IMR-90 (cell line): ENCODE measurements around the gene CYB5B. TPM values are rescaled to one million over a fixed set of nuclear protein-coding genes. Genes with fewer than 3 reads are reported as not detected.

ENCODE experiments used
- ATAC-seq: fragments of 200-7000 bp; cut with Tn5 transposase; 2 replicates; pipeline ENCODE4 v1.9.1; 2020; ENCODE audit warnings: low read depth, mild to moderate bottlenecking, moderate library complexity
- BruUV-seq: library from RNA; stranded (reverse); fragments of 400-500 nt; replicated peaks from 2 replicates; lab custom pipeline; 2021; lab: Mats Ljungman, UMichigan
- CTCF ChIA-PET: fragments of 300-600 bp; formaldehyde crosslinking; extraction: SDS; loops from one replicate; lab custom pipeline; 2021; ENCODE audit warnings: antibody characterized with exemption; lab: Yijun Ruan, JAX
- POLR2A ChIA-PET: fragments of 300-600 bp; sonication (Branson Sonifier 250); formaldehyde crosslinking; loops from one replicate; lab custom pipeline; 2022; ENCODE audit warnings: antibody characterized with exemption; ENCODE audit not compliant: unreplicated experiment; lab: Charles Lee
- DNase-seq: peaks from one replicate; pipeline ENCODE4 v3.0.0; 2013
- H2AFZ ChIP-seq: replicated peaks from 2 replicates; pipeline ENCODE3; 2013; ENCODE audit warnings: low read length, mild to moderate bottlenecking; ENCODE audit not compliant: poor library complexity
- H2AK5ac ChIP-seq: 2 replicates; pipeline ENCODE4 v1.6.1; 2013; ENCODE audit warnings: low read depth, low read length, inconsistent platforms
- H2AK9ac ChIP-seq: replicated peaks from 2 replicates; pipeline ENCODE3; 2013; ENCODE audit warnings: mild to moderate bottlenecking, low read depth, low read length, moderate library complexity; ENCODE audit not compliant: poor library complexity
- H2BK120ac ChIP-seq: 2 replicates; pipeline ENCODE4 v1.6.1; 2013; ENCODE audit warnings: low read depth, low read length, inconsistent platforms
- H2BK15ac ChIP-seq: 3 replicates; pipeline ENCODE4 v1.6.1; 2013; ENCODE audit warnings: low read depth, low read length, inconsistent platforms
- H2BK20ac ChIP-seq: 2 replicates; pipeline ENCODE4 v1.6.1; 2013; ENCODE audit warnings: low read depth, mild to moderate bottlenecking, inconsistent platforms, low read length, moderate library complexity
- H2BK5ac ChIP-seq: 2 replicates; pipeline ENCODE4 v1.6.1; 2013; ENCODE audit warnings: mild to moderate bottlenecking, low read depth, low read length, inconsistent platforms; ENCODE audit not compliant: poor library complexity, severe bottlenecking
- H3K14ac ChIP-seq: replicated peaks from 2 replicates; pipeline ENCODE4 v1.6.1; 2013; ENCODE audit warnings: low read depth, low read length, inconsistent platforms
- H3K18ac ChIP-seq: 2 replicates; pipeline ENCODE4 v1.6.1; 2013; ENCODE audit warnings: low read depth, low read length, control low read depth
- H3K23ac ChIP-seq: 2 replicates; pipeline ENCODE4 v1.6.1; 2013; ENCODE audit warnings: low read depth, low read length, inconsistent platforms
- H3K27ac ChIP-seq: 2 replicates; pipeline ENCODE4 v1.5.1; 2013; ENCODE audit warnings: mild to moderate bottlenecking, control low read depth, low read length; ENCODE audit not compliant: insufficient read depth
- H3K27me3 ChIP-seq: 2 replicates; pipeline ENCODE4 v1.6.1; 2013; ENCODE audit warnings: low read length; ENCODE audit not compliant: control insufficient read depth, insufficient read depth
- H3K36me3 ChIP-seq: 2 replicates; pipeline ENCODE4 v1.6.1; 2013; ENCODE audit warnings: low read length, mixed read lengths; ENCODE audit not compliant: control insufficient read depth, insufficient read depth
- H3K4ac ChIP-seq: 2 replicates; pipeline ENCODE4 v1.6.1; 2013; ENCODE audit warnings: low read depth, low read length, inconsistent platforms
- H3K4me1 ChIP-seq: 2 replicates; pipeline ENCODE4 v1.6.1; 2013; ENCODE audit warnings: low read length, mixed read lengths; ENCODE audit not compliant: control insufficient read depth, insufficient read depth
- H3K4me2 ChIP-seq: 2 replicates; pipeline ENCODE4 v1.6.1; 2013; ENCODE audit warnings: low read depth, mild to moderate bottlenecking, control low read depth, low read length, moderate library complexity
- H3K4me3 ChIP-seq: 2 replicates; pipeline ENCODE4 v1.5.1; 2013; ENCODE audit warnings: low read depth, mild to moderate bottlenecking, control low read depth, low read length, moderate library complexity; ENCODE audit not compliant: insufficient read depth
- H3K56ac ChIP-seq: 2 replicates; pipeline ENCODE4 v1.6.1; 2013; ENCODE audit warnings: low read length, inconsistent platforms; ENCODE audit not compliant: insufficient read depth; ENCODE audit errors: extremely low read depth
- H3K79me1 ChIP-seq, 2 experiments: 2 replicates each; pipeline ENCODE4 v1.6.1; 2013; ENCODE audit warnings: low read length in 2 of 2, inconsistent platforms in 1 of 2, low read depth in 1 of 2
- H3K9ac ChIP-seq: 2 replicates; pipeline ENCODE4 v1.6.1; 2013; ENCODE audit warnings: low read depth, low read length, control low read depth
- H3K9me1 ChIP-seq: 2 replicates; pipeline ENCODE4 v1.6.1; 2013; ENCODE audit warnings: low read length, inconsistent platforms; ENCODE audit not compliant: insufficient read depth
- H3K9me3 ChIP-seq: 2 replicates; pipeline ENCODE4 v1.6.1; 2013; ENCODE audit warnings: low read length; ENCODE audit not compliant: control insufficient read depth, insufficient read depth
- H4K20me1 ChIP-seq: 2 replicates; pipeline ENCODE4 v1.6.1; 2013; ENCODE audit warnings: low read length, inconsistent platforms; ENCODE audit not compliant: insufficient read depth
- H4K5ac ChIP-seq: 2 replicates; pipeline ENCODE4 v1.6.1; 2013; ENCODE audit warnings: mild to moderate bottlenecking, low read depth, low read length, control low read depth
- H4K8ac ChIP-seq, 2 experiments: 2 replicates each; pipeline ENCODE4 v1.6.1; 2013; ENCODE audit warnings: low read depth in 2 of 2, low read length in 2 of 2, control low read depth in 1 of 2, inconsistent platforms in 1 of 2
- H4K91ac ChIP-seq: 2 replicates; pipeline ENCODE4 v1.6.1; 2013; ENCODE audit warnings: low read depth, low read length, inconsistent platforms; ENCODE audit not compliant: insufficient read depth
- BHLHE40 ChIP-seq: fragments of 150-350 bp; IDR thresholded peaks from 2 replicates; pipeline ENCODE4 v1.6.1; 2016; ENCODE audit warnings: mild to moderate bottlenecking, low read depth, low read length
- CEBPB ChIP-seq: IDR thresholded peaks from 2 replicates; pipeline ENCODE4 v1.6.1; 2012; ENCODE audit warnings: low read depth, low read length, improper control_type of control experiment
- CHD1 ChIP-seq: IDR thresholded peaks from 2 replicates; pipeline ENCODE4 v1.6.1; 2012; ENCODE audit warnings: low read depth, low read length, improper control_type of control experiment
- CTCF ChIP-seq: conservative IDR thresholded peaks from 2 replicates; pipeline ENCODE4 v1.5.1; 2012; ENCODE audit warnings: mild to moderate bottlenecking, low read depth, low read length, improper control_type of control experiment
- FOS ChIP-seq: fragments of 150-350 bp; IDR thresholded peaks from 2 replicates; pipeline ENCODE4 v1.6.1; 2016; ENCODE audit warnings: low read depth, low read length
- MAFK ChIP-seq: IDR thresholded peaks from 2 replicates; pipeline ENCODE4 v1.6.1; 2012; ENCODE audit warnings: low read depth, low read length, improper control_type of control experiment
- MAZ ChIP-seq: IDR thresholded peaks from 2 replicates; pipeline ENCODE4 v1.6.1; 2012; ENCODE audit warnings: low read depth, mild to moderate bottlenecking, low read length, improper control_type of control experiment, moderate library complexity, borderline replicate concordance
- MXI1 ChIP-seq: IDR thresholded peaks from 2 replicates; pipeline ENCODE4 v1.6.1; 2012; ENCODE audit warnings: low read depth, mild to moderate bottlenecking, low read length, moderate library complexity, borderline replicate concordance
- NFE2L2 ChIP-seq: fragments of 150-350 bp; IDR thresholded peaks from 2 replicates; pipeline ENCODE4 v1.6.1; 2016; ENCODE audit warnings: low read depth, mild to moderate bottlenecking, low read length
- POLR2A ChIP-seq: IDR thresholded peaks from 2 replicates; pipeline ENCODE4 v1.6.1; 2012; ENCODE audit warnings: mild to moderate bottlenecking, low read depth, low read length
- RAD21 ChIP-seq: IDR thresholded peaks from 2 replicates; pipeline ENCODE4 v1.6.1; 2012; ENCODE audit warnings: low read length, improper control_type of control experiment
- RCOR1 ChIP-seq: IDR thresholded peaks from 2 replicates; pipeline ENCODE4 v1.6.1; 2012; ENCODE audit warnings: mild to moderate bottlenecking, low read length, improper control_type of control experiment; ENCODE audit not compliant: insufficient replicate concordance
- RFX5 ChIP-seq: IDR thresholded peaks from 2 replicates; pipeline ENCODE4 v1.8.0; 2012; ENCODE audit warnings: low read depth, mild to moderate bottlenecking, low read length, moderate library complexity
- SMC3 ChIP-seq: fragments of 150-350 bp; IDR thresholded peaks from 2 replicates; pipeline ENCODE4 v1.6.1; 2016; ENCODE audit warnings: low read depth, mild to moderate bottlenecking, antibody characterized with exemption, low read length, moderate library complexity
- USF2 ChIP-seq: fragments of 150-350 bp; IDR thresholded peaks from 2 replicates; pipeline ENCODE4 v1.6.1; 2017; ENCODE audit warnings: mild to moderate bottlenecking, antibody characterized with exemption, low read length, low read depth
- dilution Hi-C: fragments of 300-500 bp; cut with HindIII; formaldehyde crosslinking; loops from one replicate; pipeline ENCODE4 v1.14.3; 2018; ENCODE audit warnings: low sequenced_read_pairs; ENCODE audit not compliant: unreplicated experiment
- in situ Hi-C: fragments of 300-500 bp; cut with MboI; formaldehyde crosslinking; loops from 3 replicates; pipeline ENCODE4 v1.14.3; 2019; ENCODE audit warnings: low sequenced_read_pairs, inconsistent platforms, mixed read lengths
- intact Hi-C: fragments of 100-400 bp; cut with micrococcal nuclease; formaldehyde crosslinking; loops from 2 replicates; pipeline ENCODE4 v1.10.0; 2022
- polyA plus RNA-seq, 3 experiments: library from polyadenylated mRNA; depleted of rRNA; stranded (reverse); fragments of >200 nt; gene quantifications; 2 replicates each; pipeline ENCODE4 v1.2.3, GENCODE V29; 2012; ENCODE audit warnings: low replicate concordance in 1 of 3
- total RNA-seq: library from RNA; depleted of rRNA; stranded (reverse); fragments of >200 nt; gene quantifications from 2 replicates; pipeline ENCODE4 v1.2.3, GENCODE V29; 2012

Gene CYB5B
- total and polyA plus RNA-seq, 2 of the 4 experiments (the other 2 are of a cell fraction), result 100 to 102 TPM

- no peaks in the 10 kb centered on the region for H3K27me3 ChIP-seq
- no peak overlapping the region for H2BK15ac ChIP-seq
- H2BK120ac ChIP-seq, result no peak overlapping the region
- H3K36me3 ChIP-seq, result peaks cover 5% of the 10 kb centered on the region
- peaks cover 6 to 11% of the 10 kb centered on the region in 2 experiments; a peak in 3 of 4 replicates for H3K79me1 ChIP-seq
- H3K9ac ChIP-seq, result no peak overlapping the region
- no peak overlapping the region for H2AK5ac ChIP-seq
- CTCF ChIA-PET, result interaction anchor here (0.6 to 2.5 kb wide), 3 partner anchors 13 to 128 kb away, joined by 3 to 7 read pairs (median 3); no protein-coding TSS in a partner anchor
- no peak overlapping the region for H3K23ac ChIP-seq
- dilution Hi-C loops, result no loop called here
- no peak overlapping the region for H3K14ac ChIP-seq
- no peak overlapping the region for H3K27ac ChIP-seq
- BruUV-seq, result no TSS peak
- H4K5ac ChIP-seq, result no peak overlapping the region
- peaks cover 10% of the 10 kb centered on the region for H3K4me1 ChIP-seq
- no peak overlapping the region for H3K4ac ChIP-seq
- no peak overlapping the region for H2BK5ac ChIP-seq
- H2AK9ac ChIP-seq, result no peak overlapping the region
- no peak overlapping the region; the same call in 1 of the 2 replicates for H3K18ac ChIP-seq
- ATAC-seq, result no peak; the same call in 1 of the 2 replicates
- no peak overlapping the region for H2BK20ac ChIP-seq
- H3K4me2 ChIP-seq, result no peak overlapping the region
- no peaks in the 10 kb centered on the region for H3K9me3 ChIP-seq
- POLR2A ChIA-PET, result interaction anchor here (0.6 kb wide), 1 partner anchor 235 kb away, joined by 3 read pairs; no protein-coding TSS in a partner anchor
- H3K4me3 ChIP-seq, result no peak overlapping the region
- no peak overlapping the region for H4K8ac ChIP-seq
- TF ChIP-seq MAFK (no peak), RAD21 (no peak), BHLHE40 (no peak), CTCF (no peak), USF2 (no peak), MAZ (no peak), CEBPB (no peak), RFX5 (no peak), CHD1 (no peak), SMC3 (no peak), MXI1 (no peak), FOS (no peak), NFE2L2 (no peak), RCOR1 (no peak), POLR2A (no peak)
- no peak overlapping the region for H3K56ac ChIP-seq
- H2AFZ ChIP-seq, result no peak overlapping the region
- H3K9me1 ChIP-seq, result peaks cover 2% of the 10 kb centered on the region; the same call in 1 of the 2 replicates
- no peak overlapping the region for H4K91ac ChIP-seq
- H4K20me1 ChIP-seq, result no peaks in the 10 kb centered on the region
- intact Hi-C loops, result loop anchor here (2.0 kb wide), 1 partner anchor 65 kb away; no protein-coding TSS in a partner anchor
- DNase-seq, result no peak
- in situ Hi-C loops, result no loop called here
Measured at GRCh38 chr16:69463876-69464275, 39.5 kb downstream of the CYB5B start.
